Fibroblast of the aortic adventitia (primary cell): Measurements from ENCODE around the gene ARHGEF7. TPM values are rescaled to one million over a fixed set of nuclear protein-coding genes. Genes with fewer than 3 reads are reported as not detected.
"Not testable (repeated sequence)": the region's sequence is repeated elsewhere in the genome, so short reads cannot be mapped to it uniquely, and the experiment has no call there.

ENCODE experiments used
- DNase-seq: peaks from one replicate; pipeline ENCODE4 v3.0.0-alpha.2; 2010; ENCODE audit warnings: low read depth
- H3K4me3 ChIP-seq: 2 replicates; pipeline ENCODE4 v1.5.1; 2011; ENCODE audit warnings: low read depth, mild to moderate bottlenecking, control low read depth, low read length, moderate library complexity
- CTCF ChIP-seq: IDR thresholded peaks from 2 replicates; pipeline ENCODE4 v1.5.1; 2011; ENCODE audit warnings: mild to moderate bottlenecking, low read length, control low read depth, inconsistent platforms; ENCODE audit not compliant: insufficient read depth
- total RNA-seq: library from RNA; depleted of rRNA; stranded (reverse); fragments of >200 nt; gene quantifications from 2 replicates; pipeline ENCODE4 v1.2.3, GENCODE V29; 2012; ENCODE audit warnings: low replicate concordance

Gene ARHGEF7
- total RNA-seq, 1 donor, result 35.9 TPM

- no peak overlapping the region for H3K4me3 ChIP-seq
- TF ChIP-seq CTCF, result no peak
- no peak for DNase-seq
These were observed 136.7 kb downstream of the ARHGEF7 start for GRCh38 chr13:111251646-111252445.

- peak; percentile 4 for DNase-seq
- no peak for TF ChIP-seq CTCF
- no peak overlapping the region for H3K4me3 ChIP-seq
These were observed 137.6 kb downstream of the ARHGEF7 start for GRCh38 chr13:111252446-111253364.

GRCh38 chr13:111253365-111253872 is 138.3 kb downstream of the ARHGEF7 start:
- peak; percentile 5 for DNase-seq
- TF ChIP-seq CTCF, result no peak
- no peak overlapping the region for H3K4me3 ChIP-seq

- DNase-seq, result no peak
- no peak for TF ChIP-seq CTCF
- H3K4me3 ChIP-seq, result no peak overlapping the region
These were observed 140.2 kb downstream of the ARHGEF7 start for GRCh38 chr13:111255228-111255790.

GRCh38 chr13:111256458-111256857 is 141.3 kb downstream of the ARHGEF7 start:
- DNase-seq, result no peak
- no peak overlapping the region for H3K4me3 ChIP-seq
- TF ChIP-seq CTCF, result no peak

- DNase-seq, result no peak
- no peak for TF ChIP-seq CTCF
- H3K4me3 ChIP-seq, result no peak overlapping the region
These were observed 141.8 kb downstream of the ARHGEF7 start for GRCh38 chr13:111256946-111257345.

- H3K4me3 ChIP-seq, DNase-seq: not testable (repeated sequence)
These were observed 142.8 kb downstream of the ARHGEF7 start for GRCh38 chr13:111257899-111258298.
